GM12872 (cell line): ENCODE data around the gene AMN1.

ENCODE experiments used
- TF ChIP-seq, protein P1 (sequence below): IDR thresholded peaks from 3 replicates; pipeline ENCODE4 v1.5.1; 2011; ENCODE audit warnings: low read depth, mild to moderate bottlenecking, low read length, moderate library complexity; ENCODE audit not compliant: insufficient read depth

AMN1 gene

DNA sequence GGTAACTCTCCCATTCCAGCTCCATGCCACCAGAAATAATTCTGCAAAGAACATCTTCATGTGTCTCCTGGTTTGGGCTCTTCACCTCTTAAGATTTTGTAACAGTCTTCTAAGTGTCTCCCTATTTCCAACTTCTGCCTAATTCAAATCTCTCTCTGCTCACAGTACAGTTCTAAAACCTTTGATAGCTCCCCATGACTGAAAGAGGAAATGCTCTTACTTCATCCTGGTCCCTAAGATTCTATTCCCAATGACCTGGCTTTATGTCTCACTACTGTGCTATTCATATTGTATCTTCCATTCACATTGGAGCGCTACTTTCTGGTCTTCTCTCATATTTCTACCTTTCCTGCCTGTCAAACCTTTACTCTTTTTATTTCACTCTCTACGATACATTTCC lies 1.6 kb downstream of the AMN1 start:
- TF ChIP-seq, protein P1, sequence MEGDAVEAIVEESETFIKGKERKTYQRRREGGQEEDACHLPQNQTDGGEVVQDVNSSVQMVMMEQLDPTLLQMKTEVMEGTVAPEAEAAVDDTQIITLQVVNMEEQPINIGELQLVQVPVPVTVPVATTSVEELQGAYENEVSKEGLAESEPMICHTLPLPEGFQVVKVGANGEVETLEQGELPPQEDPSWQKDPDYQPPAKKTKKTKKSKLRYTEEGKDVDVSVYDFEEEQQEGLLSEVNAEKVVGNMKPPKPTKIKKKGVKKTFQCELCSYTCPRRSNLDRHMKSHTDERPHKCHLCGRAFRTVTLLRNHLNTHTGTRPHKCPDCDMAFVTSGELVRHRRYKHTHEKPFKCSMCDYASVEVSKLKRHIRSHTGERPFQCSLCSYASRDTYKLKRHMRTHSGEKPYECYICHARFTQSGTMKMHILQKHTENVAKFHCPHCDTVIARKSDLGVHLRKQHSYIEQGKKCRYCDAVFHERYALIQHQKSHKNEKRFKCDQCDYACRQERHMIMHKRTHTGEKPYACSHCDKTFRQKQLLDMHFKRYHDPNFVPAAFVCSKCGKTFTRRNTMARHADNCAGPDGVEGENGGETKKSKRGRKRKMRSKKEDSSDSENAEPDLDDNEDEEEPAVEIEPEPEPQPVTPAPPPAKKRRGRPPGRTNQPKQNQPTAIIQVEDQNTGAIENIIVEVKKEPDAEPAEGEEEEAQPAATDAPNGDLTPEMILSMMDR = no peak

DNA sequence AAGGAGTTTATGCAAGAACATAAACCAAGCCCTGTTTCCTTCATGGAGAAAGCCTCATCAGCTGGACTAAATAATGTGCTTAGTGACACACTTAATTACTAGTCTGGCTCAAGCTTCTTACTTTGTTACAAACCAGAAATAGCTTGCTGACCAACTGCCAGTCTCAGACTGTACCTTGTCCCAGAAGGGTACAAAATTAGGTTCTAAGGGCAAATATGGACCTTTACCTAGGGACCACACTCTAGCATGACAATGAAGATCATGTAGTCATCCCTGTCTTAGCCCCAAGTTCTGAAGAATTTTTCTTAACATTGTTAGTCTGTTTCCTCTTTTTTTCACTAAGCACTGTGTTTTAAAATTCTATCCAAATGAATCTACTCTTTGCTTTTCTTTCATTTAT lies 2.2 kb downstream of the AMN1 start:
- TF ChIP-seq, protein P1 = no peak

DNA sequence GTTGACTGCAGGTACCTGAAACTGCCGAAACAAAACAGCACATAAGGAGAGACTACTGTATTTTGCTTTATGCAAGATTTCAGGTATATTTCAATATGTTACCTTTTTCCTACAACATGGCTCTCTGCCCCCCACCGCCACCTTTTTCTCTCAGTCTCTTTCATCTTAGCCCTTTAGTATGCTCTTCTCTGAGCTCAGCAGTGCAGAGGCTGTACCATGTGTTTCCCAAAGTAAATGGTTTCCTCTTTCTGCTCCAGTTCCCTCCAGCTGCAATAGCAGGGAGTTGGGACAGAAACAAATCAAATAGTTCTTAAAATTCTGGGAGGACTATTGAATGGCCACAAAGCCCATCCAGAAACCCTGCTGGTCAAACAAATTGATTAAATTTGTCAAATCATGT lies 4.3 kb downstream of the AMN1 start:
- TF ChIP-seq, protein P1 = no peak

DNA sequence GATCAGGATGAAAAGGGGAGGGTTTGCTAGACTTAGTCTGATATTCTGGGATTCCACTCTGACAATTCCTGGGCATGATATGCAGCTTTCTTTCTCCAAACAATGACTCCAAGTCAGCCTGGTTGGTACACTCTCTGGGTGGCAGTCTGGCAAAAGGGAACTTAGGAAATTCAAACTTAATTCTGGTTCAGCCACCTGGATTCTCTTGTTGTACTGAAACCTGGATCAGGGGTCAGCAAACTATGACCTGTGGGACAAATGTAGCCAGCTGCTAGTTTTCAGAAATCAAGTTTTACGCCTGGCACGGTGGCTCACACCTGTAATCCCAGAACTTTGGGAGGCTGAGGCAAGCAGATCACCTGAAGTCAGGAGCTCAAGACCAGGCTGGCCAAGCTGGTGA lies 6.2 kb downstream of the AMN1 start:
- TF ChIP-seq, protein P1 = no peak

DNA sequence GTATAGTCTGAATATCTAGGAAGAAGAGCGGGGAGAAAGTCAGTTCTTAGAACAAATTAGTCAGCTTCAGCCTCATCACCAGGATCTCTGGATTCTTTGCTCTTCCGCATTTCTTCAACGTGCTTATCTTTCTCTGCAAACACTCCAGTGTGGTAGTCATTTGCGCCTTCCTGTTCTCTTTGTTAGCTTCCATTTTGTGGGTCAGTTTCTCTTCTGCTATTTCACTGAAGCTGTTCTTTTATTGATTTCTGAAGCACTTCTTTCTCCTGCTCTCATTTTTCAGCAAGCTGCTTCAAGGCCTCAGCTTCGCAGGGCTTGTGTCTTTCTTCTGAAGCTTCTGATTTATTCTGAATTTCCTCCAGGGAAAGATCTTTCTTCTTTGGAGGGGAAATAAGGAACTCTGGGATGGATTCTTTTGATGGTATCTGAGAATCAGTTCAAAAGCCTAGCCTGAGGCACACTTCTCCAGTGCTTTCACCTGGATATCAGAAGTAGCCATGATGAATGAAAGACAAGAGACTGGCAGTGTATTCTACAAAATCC lies 13.5 kb downstream of the AMN1 start:
- TF ChIP-seq, protein P1 = no peak

DNA sequence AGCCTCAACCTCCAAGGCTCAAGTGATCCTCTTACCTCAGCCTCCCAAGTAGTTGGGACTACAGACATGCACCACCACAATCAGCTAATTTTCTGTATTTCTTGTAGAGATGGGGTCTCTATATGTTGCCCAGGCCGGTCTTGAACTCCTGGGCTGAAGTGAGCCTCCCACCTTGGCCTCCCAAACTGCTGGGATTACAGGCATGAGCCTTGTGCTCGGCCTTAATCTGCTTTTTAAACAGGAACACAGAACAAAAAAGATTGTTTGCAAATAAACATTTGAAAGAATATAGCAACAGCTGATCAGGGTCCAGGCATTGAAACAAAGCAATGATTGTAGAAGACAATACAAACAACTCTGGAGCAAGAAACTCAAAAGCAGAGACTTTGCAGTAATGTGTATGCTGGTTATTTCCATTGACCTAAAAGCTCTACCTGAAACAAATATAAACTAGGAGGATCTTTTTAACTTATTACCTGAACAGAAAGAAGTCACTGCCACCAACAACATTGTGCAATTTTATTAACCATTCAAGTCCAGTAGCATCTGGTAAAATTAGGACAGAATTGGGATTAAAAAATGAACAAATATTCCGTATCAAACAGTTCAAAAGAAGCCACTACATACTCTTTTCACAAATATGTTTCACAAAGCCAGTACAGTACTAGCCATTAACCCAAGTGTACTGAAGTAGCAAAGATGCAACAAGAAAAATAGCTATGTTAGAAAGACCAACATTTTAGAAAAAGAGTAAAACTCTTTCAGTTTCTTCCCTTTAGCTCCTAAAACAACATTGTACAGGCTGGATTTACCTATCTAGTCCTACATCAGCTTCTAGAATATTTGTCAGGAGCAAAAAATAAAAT lies 14.2 kb downstream of the AMN1 start:
- TF ChIP-seq, protein P1 = no peak

DNA sequence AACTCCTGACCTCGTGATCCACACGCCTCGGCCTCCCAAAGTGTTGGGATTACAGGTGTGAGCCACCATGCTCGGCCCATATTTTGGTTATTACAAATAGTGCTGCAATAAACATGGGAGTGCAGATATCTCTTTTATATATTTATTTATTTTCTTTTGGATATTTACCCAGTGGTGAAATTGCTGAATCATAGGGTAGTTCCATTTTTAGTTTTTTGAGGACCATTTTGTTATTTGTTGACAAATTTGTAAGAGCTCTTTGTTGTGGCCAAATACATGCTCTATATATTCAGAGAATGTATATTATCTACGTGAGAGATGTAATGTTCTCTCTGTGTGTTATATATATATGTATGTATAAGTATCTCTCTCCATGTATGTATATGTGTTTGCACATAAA lies 15.9 kb downstream of the AMN1 start:
- TF ChIP-seq, protein P1 = no peak
